Stimulated activated CD8-positive, alpha-beta memory T cell treated with anti-CD3 and anti-CD28 coated beads, Interleukin-2, amount 100 ng/mL, for 1 hour (primary cell): ENCODE results near the gene CD6.

Experiments used
- DNase-seq, 2 donors: peaks; one replicate each; pipeline ENCODE4 v3.0.0-alpha.2; 2020; ENCODE audit warnings: low read depth in 2 of 2

Gene CD6

DNA sequence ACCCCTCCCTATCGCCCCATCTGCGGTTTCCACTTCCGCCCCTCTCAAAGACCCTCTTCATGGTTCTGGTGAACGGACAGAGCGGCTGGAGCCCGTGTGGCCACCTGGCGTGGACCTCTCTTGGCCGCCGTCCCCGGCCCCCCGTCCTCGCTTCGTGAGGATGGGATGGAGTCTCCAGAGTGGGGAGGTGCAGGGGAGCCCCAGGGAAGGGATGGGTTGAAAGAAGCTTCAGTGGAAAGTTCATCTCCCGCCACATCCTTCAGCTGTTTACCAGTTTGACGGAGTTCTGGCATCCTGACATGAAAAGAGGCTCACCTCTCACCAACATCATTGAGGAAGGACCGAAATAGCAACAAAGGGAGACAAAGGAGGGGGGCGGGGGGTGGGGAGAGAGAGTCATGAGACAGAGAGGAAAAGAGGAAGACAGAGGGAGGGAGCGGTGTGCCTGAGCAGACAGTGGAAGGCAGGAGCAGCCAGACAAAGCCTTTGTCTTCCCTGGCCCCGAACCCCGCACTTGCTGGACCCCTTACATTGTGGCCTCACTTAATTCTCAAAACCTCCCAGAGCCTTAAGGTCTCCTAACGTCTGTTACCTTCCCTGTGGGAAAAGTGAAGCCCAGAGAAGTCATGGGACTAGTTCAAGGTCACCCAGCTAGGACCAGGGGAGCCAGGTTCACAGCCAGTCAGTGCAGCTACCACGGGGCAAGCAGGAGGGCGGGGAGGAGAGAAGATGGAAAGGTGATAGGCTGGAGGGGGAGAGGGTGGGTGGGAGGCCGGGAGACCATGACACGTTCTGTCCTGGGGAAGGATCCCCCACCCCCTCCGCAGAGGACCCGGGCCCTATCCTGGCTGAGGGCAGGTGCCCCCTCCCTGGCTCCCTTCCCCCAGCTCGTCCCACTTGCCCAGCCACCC, 54.9 kb downstream of the CD6 start:
- DNase-seq, result no peak

- no peak for DNase-seq
Observed at GRCh38 chr11:61027141-61027840, 55.8 kb downstream of the CD6 start.

GRCh38 chr11:61028135-61028729, 56.8 kb downstream of the CD6 start:
- peak in 1 of 2 donors; percentile 33 for DNase-seq

DNA sequence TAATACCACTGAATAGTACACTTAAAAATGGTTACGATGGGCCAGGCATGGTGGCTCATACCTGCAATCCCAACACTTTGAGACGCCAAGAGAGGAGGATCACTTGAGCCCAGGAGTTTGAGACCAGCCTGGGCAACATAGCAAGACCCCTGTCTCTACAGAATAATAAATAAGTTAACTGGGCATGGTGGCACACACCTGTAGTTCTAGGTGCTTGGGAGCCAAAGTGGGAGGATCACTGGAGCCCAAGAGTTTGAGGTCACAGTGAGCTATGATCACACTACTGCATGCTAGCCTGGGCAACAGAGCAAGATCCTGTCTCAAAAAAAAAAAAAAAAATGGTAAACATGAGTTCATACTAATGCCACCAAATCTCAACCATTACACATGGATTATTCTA, 61.3 kb downstream of the CD6 start:
- DNase-seq, result no peak

- no peak for DNase-seq
Observed at GRCh38 chr11:61033417-61033816, 61.9 kb downstream of the CD6 start.

- no peak for DNase-seq
Observed at GRCh38 chr11:61034111-61034510, 62.6 kb downstream of the CD6 start.

DNA sequence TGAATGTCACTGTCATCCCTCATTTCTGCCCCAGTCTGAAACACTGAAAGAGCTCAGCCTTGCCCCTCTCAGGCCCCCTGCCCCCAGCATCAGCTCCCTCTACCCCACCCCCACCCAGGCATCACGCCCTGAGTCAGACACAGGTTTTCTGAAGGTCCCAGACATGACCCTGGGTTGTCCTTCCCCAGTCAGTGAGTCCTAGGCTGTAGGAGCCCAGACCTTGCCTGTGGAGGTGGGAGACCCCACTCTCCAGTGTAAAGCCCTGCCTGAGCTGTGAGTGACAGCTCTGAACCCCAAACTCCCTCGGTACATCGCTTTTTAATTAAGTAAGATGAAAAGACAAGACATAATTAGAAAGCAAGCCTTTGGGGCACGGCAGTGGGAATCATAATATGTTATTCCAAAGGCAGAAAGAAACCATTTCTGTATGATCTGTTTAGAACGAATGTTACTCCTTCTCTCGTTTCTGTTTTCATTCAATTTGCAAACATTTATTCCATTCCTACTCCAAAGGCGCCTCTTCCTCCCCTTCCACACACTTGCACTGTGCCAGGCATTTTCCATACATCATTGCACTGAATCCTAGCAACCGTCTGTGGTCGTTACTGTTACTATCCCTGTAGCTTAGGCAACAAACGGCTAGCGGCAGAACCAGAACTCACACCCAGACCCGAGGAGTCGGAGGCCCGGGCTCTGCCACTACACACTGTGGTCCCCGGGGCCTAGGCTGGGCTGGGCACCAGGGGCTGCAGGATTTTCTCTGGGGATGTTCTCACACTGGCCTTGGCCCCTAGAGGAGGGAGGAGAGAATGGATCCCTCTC, 63.4 kb downstream of the CD6 start:
- no peak for DNase-seq

DNA sequence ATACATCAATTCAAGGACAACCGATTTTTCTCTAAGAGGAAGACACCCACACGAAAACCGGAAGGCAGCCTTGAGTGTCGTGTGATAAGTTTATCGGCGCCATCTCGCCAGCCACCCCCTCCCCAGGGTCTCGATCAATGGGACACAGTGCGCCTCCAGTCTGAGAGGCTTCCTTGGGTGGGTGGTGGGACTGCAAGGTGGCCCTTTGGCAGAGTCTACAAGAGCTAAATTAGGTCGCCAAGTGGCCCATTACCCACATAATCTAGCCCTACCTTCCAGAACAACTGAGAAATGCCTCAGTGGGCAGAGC, 64.0 kb downstream of the CD6 start:
- DNase-seq, result no peak

- no peak for DNase-seq
Observed at GRCh38 chr11:61037441-61038093, 66.1 kb downstream of the CD6 start.

DNA sequence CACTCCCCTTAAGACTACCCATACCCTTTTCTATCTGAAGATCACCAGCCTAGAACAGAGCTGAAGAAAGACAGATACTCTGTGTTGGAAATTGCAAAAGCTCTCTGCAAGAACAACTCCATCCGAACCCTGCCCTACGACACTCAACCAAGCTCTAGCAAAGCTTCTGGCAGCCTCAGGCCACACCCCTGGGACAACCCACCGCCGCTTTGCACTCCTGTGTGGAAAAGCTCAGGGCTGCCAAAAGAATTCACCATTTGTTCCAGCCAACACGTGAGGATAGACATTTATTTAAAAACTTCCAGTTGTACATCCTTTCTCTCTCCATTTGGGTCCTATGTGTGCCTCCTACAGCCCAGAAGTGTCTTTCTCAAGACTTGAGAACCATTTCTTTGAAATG, 68.4 kb downstream of the CD6 start:
- no peak for DNase-seq

- DNase-seq, result peak; percentile 48 to 69
Observed at GRCh38 chr11:61041755-61042518, 70.5 kb downstream of the CD6 start.

- no peak for DNase-seq
Observed at GRCh38 chr11:61042537-61042936, 71.1 kb downstream of the CD6 start.

DNA sequence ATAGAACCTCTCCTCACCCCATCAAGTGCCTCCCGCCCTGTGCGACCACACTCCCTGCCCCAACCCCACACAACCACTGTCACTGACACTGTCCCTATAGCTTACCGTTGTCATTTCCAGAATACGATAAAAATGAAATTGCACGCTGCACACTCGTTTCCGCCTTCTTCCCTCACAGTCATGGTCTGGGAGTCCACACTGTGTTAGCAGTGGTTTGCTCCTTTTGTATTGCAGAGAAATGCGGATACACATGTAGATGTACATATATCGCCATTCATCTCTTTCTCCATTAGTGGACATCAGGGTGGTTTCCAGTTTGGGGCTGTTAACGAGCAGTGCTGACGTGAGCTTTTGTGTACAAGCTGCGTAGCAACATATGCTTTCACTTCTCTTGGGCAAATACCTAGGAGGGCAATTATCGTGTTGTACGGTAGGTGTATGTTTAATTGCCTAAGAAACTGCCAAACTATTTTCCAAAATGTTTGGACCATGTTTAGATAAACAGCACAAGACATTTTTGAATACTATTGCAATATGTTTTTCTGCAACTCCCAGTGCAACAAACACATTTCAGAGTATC, 71.6 kb downstream of the CD6 start:
- DNase-seq, result no peak

GRCh38 chr11:61045271-61045670, 73.8 kb downstream of the CD6 start:
- DNase-seq, result no peak

GRCh38 chr11:61046833-61047232, 75.4 kb downstream of the CD6 start:
- DNase-seq, result no peak

- DNase-seq, result no peak
Observed at GRCh38 chr11:61048368-61049062, 77.0 kb downstream of the CD6 start.

DNA sequence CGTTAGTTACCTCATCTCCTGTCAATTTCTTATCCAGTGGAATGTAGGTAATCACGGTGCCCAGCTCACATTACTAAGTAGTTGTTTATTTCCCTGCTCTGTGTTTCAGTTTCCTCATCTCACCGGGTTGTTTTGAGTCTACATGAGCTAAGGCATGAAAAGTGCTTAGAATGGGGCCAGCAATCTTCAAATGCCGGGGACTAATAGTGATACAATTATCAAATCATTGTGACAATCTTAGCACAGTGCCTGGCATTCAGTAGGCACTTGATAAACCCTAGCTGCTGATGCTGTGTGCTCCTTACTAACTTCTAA, 77.5 kb downstream of the CD6 start:
- DNase-seq, result no peak

DNA sequence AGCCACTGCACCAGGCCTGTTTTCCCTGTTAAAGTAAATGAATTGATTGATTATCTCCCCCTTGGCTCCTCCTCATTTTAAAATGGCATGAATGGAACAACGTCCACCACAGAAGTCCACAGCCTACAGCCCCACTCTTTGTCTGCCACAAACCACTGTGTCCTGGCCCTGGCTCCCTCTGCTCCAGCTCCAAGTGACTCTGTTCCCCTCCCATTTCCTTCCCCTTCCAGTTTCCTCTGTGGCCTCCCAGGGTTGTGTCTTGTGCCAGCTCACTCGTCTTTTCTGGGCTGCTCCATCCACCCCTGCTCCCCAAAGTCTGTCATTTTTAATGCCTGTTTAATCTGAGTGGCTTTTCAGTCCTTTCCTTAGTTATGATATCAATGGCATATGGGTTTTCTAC, 78.4 kb downstream of the CD6 start:
- DNase-seq, result no peak

DNA sequence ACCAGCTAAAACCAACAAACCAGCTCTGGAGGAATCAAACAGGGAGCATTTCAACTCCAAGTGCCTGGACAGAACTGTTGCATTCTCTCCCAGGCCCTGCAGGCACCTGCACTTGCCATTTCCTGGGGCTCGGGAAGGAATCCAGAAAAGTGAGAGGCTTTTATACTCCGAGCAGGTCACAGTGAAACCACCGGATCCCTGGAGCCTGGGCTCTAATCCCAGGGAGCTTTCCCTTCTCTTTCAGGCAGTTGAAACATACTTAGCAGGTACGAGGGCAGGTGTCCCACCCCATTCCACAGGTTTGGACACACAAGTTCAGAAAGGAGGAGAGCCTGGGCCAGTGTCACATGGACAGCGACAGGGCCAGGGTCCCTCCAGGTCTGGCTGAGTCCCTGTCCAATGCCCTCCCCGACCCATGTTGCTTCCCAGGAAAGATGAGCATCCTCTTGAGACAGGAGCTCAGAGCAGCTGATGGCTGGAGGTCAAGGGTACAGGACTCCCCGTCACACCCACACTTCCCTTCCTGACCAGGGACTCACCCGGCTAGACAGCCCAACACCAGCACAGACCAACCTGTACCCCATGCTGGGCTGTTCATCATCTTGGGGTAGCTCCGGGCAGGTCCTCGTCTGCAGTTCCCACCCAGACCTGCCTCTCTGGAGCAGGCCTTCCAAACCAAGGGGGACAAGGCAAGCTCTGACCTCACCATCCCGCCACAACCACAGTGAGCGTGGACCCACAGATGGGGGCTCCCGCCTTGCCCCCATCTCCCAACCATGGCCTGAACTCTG, 80.9 kb downstream of the CD6 start:
- DNase-seq, result no peak
